K562 (cell line): ENCODE data around the gene TNIK. TPM values are rescaled to one million over a fixed set of nuclear protein-coding genes. Genes with fewer than 3 reads are reported as not detected.

Source experiments
- ATAC-seq: fragments of 200-7000 bp; cut with Tn5 transposase; 3 replicates; pipeline ENCODE4 v1.9.1; 2020; ENCODE audit warnings: moderate library complexity
- BruUV-seq: library from RNA; stranded (reverse); fragments of 400-500 nt; replicated peaks from 2 replicates; lab custom pipeline; 2021; lab: Mats Ljungman, UMichigan
- CTCF ChIA-PET: fragments of 300-600 bp; formaldehyde crosslinking; extraction: SDS; loops from one replicate; lab custom pipeline; 2021; ENCODE audit warnings: low intra/inter-chr PET ratio; lab: Yijun Ruan, JAX
- POLR2A ChIA-PET: fragments of 300-600, 350-650 bp; sonication (Branson Sonifier 250); formaldehyde crosslinking; extraction: SDS; loops from one replicate; lab custom pipeline; 2021; ENCODE audit warnings: antibody characterized with exemption, inconsistent platforms; lab: Yijun Ruan, JAX
- DNase-seq, 4 experiments: peaks; one replicate each; pipeline versions ENCODE4 v3.0.0 to v3.0.0-alpha.2; 2011 to 2018; ENCODE audit warnings: low spot score in 3 of 4, mixed read lengths in 3 of 4; ENCODE audit errors: extremely low read depth in 1 of 4
- FAIRE-seq: peaks from 2 replicates; lab custom pipeline; 2011; peaks lifted over from hg19 to GRCh38; lab: Jason Lieb, UNC
- H2AFZ ChIP-seq: 2 replicates; pipeline ENCODE4 v1.6.0; 2011; ENCODE audit warnings: low read depth, low read length, control low read depth, inconsistent platforms
- H3K27ac ChIP-seq: fragments of 200-600 bp; 3 replicates; pipeline ENCODE4 v1.8.0; 2011; ENCODE audit warnings: low read depth, mild to moderate bottlenecking, control low read depth, inconsistent platforms, low read length, moderate library complexity, mixed read lengths; ENCODE audit errors: extremely low read depth
- H3K27me3 ChIP-seq, 2 experiments: fragments of 300-600 bp in 1 of 2; 2 replicates in 1 of 2; 3 replicates in 1 of 2; pipeline versions ENCODE4 v1.6.0 to v1.8.0; 2011; ENCODE audit warnings: inconsistent platforms in 2 of 2, low read length in 2 of 2, mild to moderate bottlenecking in 1 of 2, mixed read lengths in 1 of 2, moderate library complexity in 1 of 2; ENCODE audit not compliant: control insufficient read depth in 2 of 2, insufficient read depth in 2 of 2
- H3K36me3 ChIP-seq: fragments of 300-600 bp; 3 replicates; pipeline ENCODE4 v1.8.0; 2011; ENCODE audit warnings: mild to moderate bottlenecking, low read length, inconsistent platforms; ENCODE audit not compliant: control insufficient read depth, insufficient read depth
- H3K4me1 ChIP-seq, 2 experiments: fragments of 200-600 bp in 1 of 2; replicated peaks in 1 of 2; 2 replicates in 1 of 2; 3 replicates in 1 of 2; pipeline versions ENCODE4 v1.5.1 to v1.8.0; 2011; ENCODE audit warnings: inconsistent platforms in 2 of 2, low read length in 2 of 2, mild to moderate bottlenecking in 1 of 2, mixed read lengths in 1 of 2, moderate library complexity in 1 of 2; ENCODE audit not compliant: control insufficient read depth in 2 of 2, insufficient read depth in 2 of 2
- H3K4me2 ChIP-seq: 2 replicates; pipeline ENCODE4 v1.6.1; 2011; ENCODE audit warnings: low read length, control low read depth, inconsistent platforms, mixed read lengths; ENCODE audit not compliant: insufficient read depth
- H3K4me3 ChIP-seq: fragments of 200-600 bp; sonication (generic), shearing (Covaris generic); 2 replicates; pipeline ENCODE4 v1.5.1; 2016; ENCODE audit warnings: control low read depth, inconsistent platforms
- H3K79me2 ChIP-seq: fragments of 200-600 bp; 3 replicates; pipeline ENCODE4 v1.8.0; 2011; ENCODE audit warnings: low read length, inconsistent platforms; ENCODE audit not compliant: control insufficient read depth, insufficient read depth
- H3K9ac ChIP-seq, 2 experiments: 2 replicates each; pipeline versions ENCODE4 v1.6.0 to v1.6.1; 2011; ENCODE audit warnings: low read depth in 2 of 2, low read length in 2 of 2, control low read depth in 1 of 2, inconsistent platforms in 1 of 2, mild to moderate bottlenecking in 1 of 2, mixed read lengths in 1 of 2; ENCODE audit not compliant: insufficient read depth in 1 of 2
- H3K9me1 ChIP-seq: one replicate; pipeline ENCODE4 v1.6.0; 2011; ENCODE audit warnings: inconsistent platforms, mild to moderate bottlenecking, low read length, moderate library complexity; ENCODE audit not compliant: control insufficient read depth, insufficient read depth
- H3K9me3 ChIP-seq: replicated peaks from 2 replicates; pipeline ENCODE4 v1.5.1; 2011; ENCODE audit warnings: low read depth, low read length, inconsistent platforms; ENCODE audit not compliant: control insufficient read depth, insufficient read depth
- H4K20me1 ChIP-seq: replicated peaks from 2 replicates; pipeline ENCODE4 v1.6.1; 2011; ENCODE audit warnings: low read length, inconsistent platforms, mixed read lengths; ENCODE audit not compliant: control insufficient read depth, insufficient read depth
- CBX2 ChIP-seq: fragments of 200-600 bp; sonication (generic); IDR thresholded peaks from one replicate; pipeline ENCODE4 v1.6.1; 2012; ENCODE audit warnings: mild to moderate bottlenecking, low read length, inconsistent platforms; ENCODE audit not compliant: insufficient read depth, poor library complexity, severe bottlenecking
- HLTF ChIP-seq: fragments of 450-650 bp; IDR thresholded peaks from 2 replicates; pipeline ENCODE4 v1.6.1; 2016
- MED1 ChIP-seq: sonication (generic); formaldehyde crosslinking; IDR thresholded peaks from 2 replicates; pipeline ENCODE4 v1.8.1; 2023; ENCODE audit warnings: missing genetic modification reagents, borderline replicate concordance
- SIRT6 ChIP-seq: IDR thresholded peaks from one replicate; pipeline ENCODE4 v1.6.1; 2012; ENCODE audit warnings: low read depth, mild to moderate bottlenecking, control low read depth, inconsistent platforms, low read length, moderate library complexity
- U2AF2 ChIP-seq: fragments of 200-400 bp; formaldehyde crosslinking; optimal IDR thresholded peaks from 2 replicates; pipeline ENCODE3; 2017; ENCODE audit warnings: low read depth, mild to moderate bottlenecking, low read length
- ZNF143 ChIP-seq: sonication (generic); formaldehyde crosslinking; IDR thresholded peaks from 2 replicates; pipeline ENCODE4 v1.9.0; 2022; ENCODE audit warnings: mild to moderate bottlenecking, missing genetic modification reagents
- WGBS: fragments of 100-300 bp; shearing (Covaris generic); methylation state at CpG from one replicate; pipeline ENCODE4 v1.1.6; 2016; ENCODE audit warnings: low coverage, mixed read lengths; ENCODE audit not compliant: insufficient coverage; ENCODE audit errors: missing lambda C conversion rate; 5-methylcytosine and 5-hydroxymethylcytosine counted together
- in situ Hi-C: fragments of 300-500 bp; cut with MboI; formaldehyde crosslinking; loops from 4 replicates; pipeline ENCODE4 v1.15.0; 2018; ENCODE audit warnings: inconsistent platforms, mixed read lengths
- intact Hi-C: fragments of 100-400 bp; cut with micrococcal nuclease; formaldehyde crosslinking; loops from 2 replicates; pipeline ENCODE4 v1.14.2; 2022
- polyA plus RNA-seq, 8 experiments: library from polyadenylated mRNA; depleted of rRNA in 4 of 8; stranded (reverse) in 5 of 8; unstranded in 3 of 8; fragments of >200 nt; fragmentation: Nextera tagmentation in 2 of 8; fragmentation: Illumina TruSeq in 1 of 8; extraction: Ambion mirVana in 2 of 8; extraction: Trizol in 1 of 8; gene quantifications; 2 replicates each; pipeline versions ENCODE4 v1.2.1 to v1.2.3, GENCODE V29; 2011 to 2014; ENCODE audit warnings: inconsistent platforms in 1 of 8, missing spikeins in 1 of 8
- total RNA-seq, 7 experiments: library from RNA; depleted of rRNA in 6 of 7; stranded (reverse); fragments of >200 nt in 6 of 7; fragmentation: Illumina TruSeq in 2 of 7; extraction: Trizol in 2 of 7; gene quantifications; 2 replicates each; pipeline versions ENCODE4 v1.2.1 to v1.2.3, GENCODE V29; 2011 to 2021; ENCODE audit warnings: low replicate concordance in 1 of 7
- TF ChIP-seq, protein P1 (sequence below): IDR thresholded peaks from 2 replicates; pipeline ENCODE4 v1.6.1; 2016; ENCODE audit warnings: missing genetic modification characterization, missing compliant biosample characterization
- TF ChIP-seq, protein P2 (sequence below): fragments of 450-650 bp; formaldehyde crosslinking; IDR thresholded peaks from 2 replicates; pipeline ENCODE4 v1.4.0; 2020; ENCODE audit warnings: mild to moderate bottlenecking, moderate library complexity
- TF ChIP-seq, protein P3 (sequence below): fragments of 450-650 bp; IDR thresholded peaks from 2 replicates; pipeline ENCODE4 v1.6.1; 2016; ENCODE audit warnings: borderline replicate concordance

Gene TNIK
- total and polyA plus RNA-seq, 9 of the 15 experiments (the other 6 are each of a cell fraction or from before 2014, with no cell fraction given): 6.6 to 39.0 (median 24.7) TPM

DNA sequence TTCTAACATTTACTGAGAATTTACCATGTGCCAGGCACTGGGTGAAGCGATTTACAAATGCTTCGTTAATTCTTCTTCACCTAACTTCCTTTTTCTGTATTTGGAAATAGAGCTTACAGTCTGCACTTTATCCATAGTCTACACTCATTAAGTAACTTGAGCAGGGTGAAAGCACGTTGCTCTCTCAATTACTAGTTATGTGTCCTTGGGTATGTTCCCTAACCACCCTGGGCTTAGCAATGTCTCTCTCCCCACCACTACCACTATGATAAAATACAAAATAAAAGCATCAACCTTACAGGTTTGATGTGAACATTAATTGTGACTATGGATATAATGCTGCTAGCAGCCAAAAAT lies 260.8 kb downstream of the TNIK start:
- Histone ChIP-seq H2AFZ (no peak overlapping the region), H3K79me2 (no peaks in the 10 kb centered on the region; the same call in 2 of the 3 replicates), H3K4me3 (no peak overlapping the region), H3K9me3 (no peaks in the 10 kb centered on the region; the same call in 1 of the 2 replicates), H3K27ac (no peak overlapping the region), H4K20me1 (no peaks in the 10 kb centered on the region), H3K36me3 (no peaks in the 10 kb centered on the region), H3K9ac (no peak overlapping the region), H3K27me3 (no peaks in the 10 kb centered on the region), H3K4me2 (no peak overlapping the region), H3K4me1 (peaks cover 0 to 29% of the 10 kb centered on the region in 2 experiments; a peak in 2 of 5 replicates), H3K9me1 (no peaks in the 10 kb centered on the region)
- 38% methylated on average over 3 of the region's 3 CpGs for WGBS
- FAIRE-seq (no peak), DNase-seq (no peak), ATAC-seq (peak; percentile 48)
- ChIA-PET POLR2A (interaction anchor here (0.6 kb wide), 1 partner anchor 53 kb away, joined by 3 read pairs; no protein-coding TSS in a partner anchor), CTCF (no interaction called here)
- BruUV-seq: no TSS peak
- intact Hi-C loops (no loop called here), in situ Hi-C loops (loop anchor here (10.0 kb wide), 1 partner anchor 245 kb away; no protein-coding TSS in a partner anchor)
- TF ChIP-seq MED1 (CRISPR knock-in tag) (no peak), U2AF2 (no peak), CBX2 (no peak), HLTF (no peak), SIRT6 (no peak), ZNF143 (no peak)
- TF ChIP-seq, protein P1, sequence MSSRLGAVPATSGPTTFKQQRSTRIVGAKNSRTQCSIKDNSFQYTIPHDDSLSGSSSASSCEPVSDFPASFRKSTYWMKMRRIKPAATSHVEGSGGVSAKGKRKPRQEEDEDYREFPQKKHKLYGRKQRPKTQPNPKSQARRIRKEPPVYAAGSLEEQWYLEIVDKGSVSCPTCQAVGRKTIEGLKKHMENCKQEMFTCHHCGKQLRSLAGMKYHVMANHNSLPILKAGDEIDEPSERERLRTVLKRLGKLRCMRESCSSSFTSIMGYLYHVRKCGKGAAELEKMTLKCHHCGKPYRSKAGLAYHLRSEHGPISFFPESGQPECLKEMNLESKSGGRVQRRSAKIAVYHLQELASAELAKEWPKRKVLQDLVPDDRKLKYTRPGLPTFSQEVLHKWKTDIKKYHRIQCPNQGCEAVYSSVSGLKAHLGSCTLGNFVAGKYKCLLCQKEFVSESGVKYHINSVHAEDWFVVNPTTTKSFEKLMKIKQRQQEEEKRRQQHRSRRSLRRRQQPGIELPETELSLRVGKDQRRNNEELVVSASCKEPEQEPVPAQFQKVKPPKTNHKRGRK: no peak
- TF ChIP-seq, protein P2, sequence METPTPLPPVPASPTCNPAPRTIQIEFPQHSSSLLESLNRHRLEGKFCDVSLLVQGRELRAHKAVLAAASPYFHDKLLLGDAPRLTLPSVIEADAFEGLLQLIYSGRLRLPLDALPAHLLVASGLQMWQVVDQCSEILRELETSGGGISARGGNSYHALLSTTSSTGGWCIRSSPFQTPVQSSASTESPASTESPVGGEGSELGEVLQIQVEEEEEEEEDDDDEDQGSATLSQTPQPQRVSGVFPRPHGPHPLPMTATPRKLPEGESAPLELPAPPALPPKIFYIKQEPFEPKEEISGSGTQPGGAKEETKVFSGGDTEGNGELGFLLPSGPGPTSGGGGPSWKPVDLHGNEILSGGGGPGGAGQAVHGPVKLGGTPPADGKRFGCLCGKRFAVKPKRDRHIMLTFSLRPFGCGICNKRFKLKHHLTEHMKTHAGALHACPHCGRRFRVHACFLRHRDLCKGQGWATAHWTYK (CRISPR knock-in tag): no peak
- TF ChIP-seq, protein P3, sequence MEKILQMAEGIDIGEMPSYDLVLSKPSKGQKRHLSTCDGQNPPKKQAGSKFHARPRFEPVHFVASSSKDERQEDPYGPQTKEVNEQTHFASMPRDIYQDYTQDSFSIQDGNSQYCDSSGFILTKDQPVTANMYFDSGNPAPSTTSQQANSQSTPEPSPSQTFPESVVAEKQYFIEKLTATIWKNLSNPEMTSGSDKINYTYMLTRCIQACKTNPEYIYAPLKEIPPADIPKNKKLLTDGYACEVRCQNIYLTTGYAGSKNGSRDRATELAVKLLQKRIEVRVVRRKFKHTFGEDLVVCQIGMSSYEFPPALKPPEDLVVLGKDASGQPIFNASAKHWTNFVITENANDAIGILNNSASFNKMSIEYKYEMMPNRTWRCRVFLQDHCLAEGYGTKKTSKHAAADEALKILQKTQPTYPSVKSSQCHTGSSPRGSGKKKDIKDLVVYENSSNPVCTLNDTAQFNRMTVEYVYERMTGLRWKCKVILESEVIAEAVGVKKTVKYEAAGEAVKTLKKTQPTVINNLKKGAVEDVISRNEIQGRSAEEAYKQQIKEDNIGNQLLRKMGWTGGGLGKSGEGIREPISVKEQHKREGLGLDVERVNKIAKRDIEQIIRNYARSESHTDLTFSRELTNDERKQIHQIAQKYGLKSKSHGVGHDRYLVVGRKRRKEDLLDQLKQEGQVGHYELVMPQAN: no peak
